GM12878 (cell line): ENCODE measurements around the gene TTC39A. TPM values are rescaled to one million over a fixed set of nuclear protein-coding genes. Genes with fewer than 3 reads are reported as not detected.

Experiments used
- ATAC-seq: fragments of 200-7000 bp; cut with Tn5 transposase; 3 replicates; pipeline ENCODE4 v1.9.1; 2020; ENCODE audit warnings: mild to moderate bottlenecking, moderate library complexity
- BruUV-seq: library from RNA; stranded (reverse); fragments of 400-500 nt; replicated peaks from 2 replicates; lab custom pipeline; 2021; lab: Mats Ljungman, UMichigan
- CTCF ChIA-PET: fragments of 300-600 bp; sonication (Branson Sonifier 250); formaldehyde crosslinking; extraction: SDS; loops from one replicate; lab custom pipeline; 2021; ENCODE audit warnings: inconsistent platforms; lab: Yijun Ruan, JAX
- POLR2A ChIA-PET: fragments of 350-600 bp; formaldehyde crosslinking; extraction: SDS; loops from one replicate; lab custom pipeline; 2021; ENCODE audit warnings: inconsistent platforms; lab: Charles Lee
- RAD21 ChIA-PET: fragments of 300-600 bp; sonication (Branson Sonifier 250); formaldehyde crosslinking; loops from one replicate; lab custom pipeline; 2023; ENCODE audit warnings: antibody characterized with exemption; ENCODE audit not compliant: unreplicated experiment; lab: Charles Lee
- SMC1A ChIA-PET: fragments of 300-600 bp; sonication (Branson Sonifier 250); formaldehyde crosslinking; loops from one replicate; lab custom pipeline; 2023; ENCODE audit not compliant: unreplicated experiment, uncharacterized antibody; lab: Charles Lee
- DNase-seq: peaks from one replicate; pipeline ENCODE4 v3.0.0-alpha.2; 2011; ENCODE audit warnings: low read depth, low spot score
- FAIRE-seq: peaks from 3 replicates; lab custom pipeline; 2011; peaks lifted over from hg19 to GRCh38; lab: Jason Lieb, UNC
- H2AFZ ChIP-seq: 2 replicates; pipeline ENCODE4 v1.6.0; 2011; ENCODE audit warnings: low read depth, low read length, control low read depth; ENCODE audit not compliant: control insufficient read depth
- H3K27ac ChIP-seq: 2 replicates; pipeline ENCODE4 v1.5.1; 2011; ENCODE audit warnings: control low read depth; ENCODE audit not compliant: control insufficient read depth, insufficient read depth
- H3K27me3 ChIP-seq, 2 experiments: replicated peaks in 1 of 2; 2 replicates each; pipeline versions ENCODE4 v1.6.0 to v1.6.1; 2011; ENCODE audit warnings: low read length in 1 of 2; ENCODE audit not compliant: control insufficient read depth in 2 of 2, insufficient read depth in 2 of 2
- H3K36me3 ChIP-seq, 2 experiments: 2 replicates each; pipeline ENCODE4 v1.5.1; 2011; ENCODE audit warnings: low read length in 1 of 2; ENCODE audit not compliant: control insufficient read depth in 2 of 2, insufficient read depth in 2 of 2
- H3K4me1 ChIP-seq: 2 replicates; pipeline ENCODE4 v1.6.1; 2011; ENCODE audit warnings: mild to moderate bottlenecking, low read length, moderate library complexity, mixed read lengths; ENCODE audit not compliant: control insufficient read depth, insufficient read depth
- H3K4me2 ChIP-seq: 2 replicates; pipeline ENCODE4 v1.6.0; 2011; ENCODE audit warnings: control low read depth; ENCODE audit not compliant: control insufficient read depth, insufficient read depth
- H3K4me3 ChIP-seq: fragments of 200-600 bp; sonication (generic); 2 replicates; pipeline ENCODE4 v1.5.1; 2016
- H3K79me2 ChIP-seq: 2 replicates; pipeline ENCODE4 v1.6.0; 2011; ENCODE audit warnings: low read length; ENCODE audit not compliant: control insufficient read depth, insufficient read depth
- H3K9ac ChIP-seq: 2 replicates; pipeline ENCODE4 v1.8.0; 2011; ENCODE audit warnings: low read length, control low read depth, mixed read lengths; ENCODE audit not compliant: control insufficient read depth, insufficient read depth
- H3K9me3 ChIP-seq: replicated peaks from 3 replicates; pipeline ENCODE4 v1.5.1; 2011; ENCODE audit warnings: mild to moderate bottlenecking, low read length; ENCODE audit not compliant: control insufficient read depth, insufficient read depth
- H4K20me1 ChIP-seq: 2 replicates; pipeline ENCODE4 v1.6.0; 2011; ENCODE audit not compliant: control insufficient read depth, insufficient read depth
- CHD1 ChIP-seq: IDR thresholded peaks from 2 replicates; pipeline ENCODE4 v1.6.1; 2012; ENCODE audit warnings: low read depth, low read length, improper control_type of control experiment
- ESRRA ChIP-seq: IDR thresholded peaks from 2 replicates; pipeline ENCODE4 v1.6.1; 2012; ENCODE audit warnings: mild to moderate bottlenecking, low read length, improper control_type of control experiment
- IRF4 ChIP-seq: IDR thresholded peaks from 2 replicates; pipeline ENCODE4 v1.6.1; 2011; ENCODE audit warnings: low read depth, low read length
- LARP7 ChIP-seq: fragments of 450-650 bp; IDR thresholded peaks from 2 replicates; pipeline ENCODE4 v1.6.1; 2017; ENCODE audit warnings: mild to moderate bottlenecking
- PAX5 ChIP-seq: IDR thresholded peaks from 2 replicates; pipeline ENCODE4 v1.6.1; 2011; ENCODE audit warnings: low read depth, low read length, borderline replicate concordance
- PAX8 ChIP-seq: fragments of 450-650 bp; IDR thresholded peaks from 2 replicates; pipeline ENCODE4 v1.6.1; 2017; ENCODE audit warnings: mild to moderate bottlenecking, moderate library complexity
- PKNOX1 ChIP-seq: fragments of 450-650 bp; IDR thresholded peaks from 2 replicates; pipeline ENCODE4 v1.6.1; 2016; ENCODE audit warnings: mild to moderate bottlenecking
- POU2F2 ChIP-seq: IDR thresholded peaks from 3 replicates; pipeline ENCODE4 v1.6.1; 2011; ENCODE audit warnings: low read depth, mild to moderate bottlenecking, low read length, borderline replicate concordance
- ZBTB4 ChIP-seq: fragments of 450-650 bp; formaldehyde crosslinking; IDR thresholded peaks from 2 replicates; pipeline ENCODE4 v1.4.0; 2022; ENCODE audit warnings: mild to moderate bottlenecking, moderate library complexity
- ZNF592 ChIP-seq: fragments of 450-650 bp; IDR thresholded peaks from 2 replicates; pipeline ENCODE4 v1.6.1; 2017; ENCODE audit warnings: mild to moderate bottlenecking, moderate library complexity
- WGBS: methylation state at CpG from one replicate; pipeline ENCODE4 v1.1.6; 2016; ENCODE audit warnings: low lambda C conversion rate; ENCODE audit not compliant: insufficient replicate concordance, insufficient coverage; ENCODE audit errors: missing lambda C conversion rate; 5-methylcytosine and 5-hydroxymethylcytosine counted together
- in situ Hi-C: fragments of 300-500 bp; cut with MboI; formaldehyde crosslinking; loops from 9 replicates; pipeline ENCODE4 v1.14.3; 2018; ENCODE audit warnings: mixed read lengths
- intact Hi-C: fragments of 100-400 bp; cut with micrococcal nuclease; formaldehyde crosslinking; loops from one replicate; pipeline ENCODE4 v1.14.2; 2022; ENCODE audit not compliant: unreplicated experiment
- polyA plus RNA-seq, 11 experiments: library from polyadenylated mRNA; depleted of rRNA in 4 of 11; unstranded in 6 of 11; stranded (reverse) in 5 of 11; fragments of >200 nt; fragmentation: Nextera tagmentation in 4 of 11; fragmentation: Illumina TruSeq in 1 of 11; extraction: Ambion mirVana in 4 of 11; extraction: Trizol in 1 of 11; gene quantifications; 1 replicate in 1 of 11; 2 replicates in 10 of 11; pipeline versions ENCODE4 v1.2.1 to v1.2.3, GENCODE V29; 2011 to 2016; ENCODE audit warnings: inconsistent platforms in 2 of 11, missing spikeins in 2 of 11, low read depth in 1 of 11
- total RNA-seq, 4 experiments: library from RNA; depleted of rRNA in 3 of 4; stranded (reverse); fragments of >200 nt in 3 of 4; fragmentation: Illumina TruSeq in 1 of 4; extraction: Trizol in 1 of 4; gene quantifications; 2 replicates each; pipeline versions ENCODE4 v1.2.1 to v1.2.3, GENCODE V29; 2013 to 2021

The TTC39A gene
- total and polyA plus RNA-seq, 10 of the 15 experiments (the other 5 are each of a cell fraction or from before 2014, with no cell fraction given), result 0.18 to 3.0 (median 1.2) TPM

GRCh38 chr1:51276286-51276685 is 54.1 kb downstream of the TTC39A start:
- Histone ChIP-seq H3K79me2 (no peaks in the 10 kb centered on the region), H3K4me1 (no peaks in the 10 kb centered on the region)
- WGBS, result 86% methylated on average over 7 of the region's 7 CpGs
- peak; percentile 27; the same call in 1 of the 2 replicates for TF ChIP-seq PAX5
- TF ChIP-seq ESRRA, result no peak
- TF ChIP-seq, all 136 proteins: peak for 1
- RAD21 ChIA-PET, result no interaction called here
- H2AFZ ChIP-seq, result no peak overlapping the region
- DNase-seq (no peak), ATAC-seq (no peak), FAIRE-seq (no peak)
- intact Hi-C loops, result no loop called here
- no peaks in the 10 kb centered on the region for H4K20me1 ChIP-seq
- no peaks in the 10 kb centered on the region for H3K9me3 ChIP-seq
- no peak overlapping the region for H3K9ac ChIP-seq
- POLR2A ChIA-PET, result no interaction called here
- no peak overlapping the region for H3K27ac ChIP-seq
- no peaks in the 10 kb centered on the region; a peak in 1 of 4 replicates for H3K36me3 ChIP-seq
- BruUV-seq, result no TSS peak
- H3K27me3 ChIP-seq, result no peaks in the 10 kb centered on the region
- H3K4me3 ChIP-seq, result no peak overlapping the region
- SMC1A ChIA-PET, result interaction anchor here (1.0 to 1.2 kb wide), 2 partner anchors 29 to 44 kb away, joined by 3 read pairs; no protein-coding TSS in a partner anchor
- in situ Hi-C loops, result no loop called here
- CTCF ChIA-PET, result interaction anchor here (1.5 kb wide), 1 partner anchor 20 kb away, joined by 5 read pairs; no protein-coding TSS in a partner anchor
- no peak overlapping the region for H3K4me2 ChIP-seq

DNA sequence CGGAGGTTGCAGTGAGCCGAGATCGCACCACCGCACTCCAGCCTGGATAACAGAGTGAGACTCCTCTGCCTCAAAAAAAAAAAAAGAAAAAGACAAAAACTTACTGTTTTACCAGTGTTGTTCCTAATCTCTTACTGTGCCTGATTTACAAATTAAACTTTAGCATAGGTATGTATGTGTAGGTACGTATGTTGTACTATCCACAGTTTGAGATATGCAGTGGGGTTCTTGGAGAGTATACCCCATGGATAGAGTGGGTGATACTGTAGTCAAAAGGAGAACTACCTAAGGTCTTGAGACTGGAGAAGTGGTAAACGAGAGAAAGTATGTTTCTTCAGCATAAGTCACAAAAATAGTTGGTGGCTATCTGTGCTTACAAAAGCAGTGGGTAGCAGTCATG is 55.7 kb downstream of the TTC39A start:
- Histone ChIP-seq H3K36me3 (no peaks in the 10 kb centered on the region; a peak in 2 of 4 replicates), H3K4me1 (no peaks in the 10 kb centered on the region), H3K4me2 (no peak overlapping the region), H3K4me3 (no peak overlapping the region), H4K20me1 (no peaks in the 10 kb centered on the region), H3K9ac (no peak overlapping the region), H2AFZ (no peak overlapping the region), H3K9me3 (no peaks in the 10 kb centered on the region), H3K27ac (no peak overlapping the region), H3K79me2 (no peaks in the 10 kb centered on the region), H3K27me3 (no peaks in the 10 kb centered on the region)
- ChIA-PET CTCF (no interaction called here), POLR2A (no interaction called here), SMC1A (no interaction called here), RAD21 (no interaction called here)
- in situ Hi-C loops, result no loop called here
- FAIRE-seq, result no peak
- ATAC-seq, result no peak
- no TSS peak for BruUV-seq
- DNase-seq, result no peak
- WGBS, result 88% methylated on average over 6 of the region's 6 CpGs
- intact Hi-C loops, result no loop called here
- TF ChIP-seq PAX8, result no peak
- TF ChIP-seq POU2F2, result no peak
- no peak for TF ChIP-seq CHD1
- no peak for TF ChIP-seq ZNF592
- TF ChIP-seq LARP7, result no peak
- TF ChIP-seq ZBTB4 (CRISPR knock-in tag), result no peak
- no peak for TF ChIP-seq PKNOX1
- TF ChIP-seq IRF4, result no peak
